Mucosa of stomach (tissue), 1 donor: ENCODE results near the gene UPK1A.

ENCODE experiments used
- H3K27me3 ChIP-seq: one replicate; pipeline ENCODE4 v1.7.0; 2013; ENCODE audit warnings: mild to moderate bottlenecking, low read length; ENCODE audit not compliant: control insufficient read depth, insufficient read depth
- H3K36me3 ChIP-seq: one replicate; pipeline ENCODE4 v1.7.0; 2013; ENCODE audit warnings: low read length; ENCODE audit not compliant: control insufficient read depth, insufficient read depth
- H3K4me1 ChIP-seq: one replicate; pipeline ENCODE4 v1.7.0; 2013; ENCODE audit warnings: mild to moderate bottlenecking, low read length; ENCODE audit not compliant: control insufficient read depth, insufficient read depth
- H3K4me3 ChIP-seq: one replicate; pipeline ENCODE4 v1.7.0; 2013; ENCODE audit warnings: low read length
- H3K9ac ChIP-seq: one replicate; pipeline ENCODE4 v1.7.0; 2013; ENCODE audit warnings: mild to moderate bottlenecking, low read length, moderate library complexity
- H3K9me3 ChIP-seq: one replicate; pipeline ENCODE4 v1.7.0; 2013; ENCODE audit warnings: mild to moderate bottlenecking, low read length, moderate library complexity; ENCODE audit not compliant: control insufficient read depth
- donor health status: Pancreatic carcinoma.

Gene UPK1A

GRCh38 chr19:35702223-35703012, 36.1 kb downstream of the UPK1A start:
- no peaks in the 10 kb centered on the region for H3K36me3 ChIP-seq
- H3K4me3 ChIP-seq: peak overlapping the region; percentile 68
- H3K9ac ChIP-seq: peak overlapping the region; percentile 50
- H3K27me3 ChIP-seq: peaks cover 8% of the 10 kb centered on the region
- peaks cover 4% of the 10 kb centered on the region for H3K4me1 ChIP-seq
- no peaks in the 10 kb centered on the region for H3K9me3 ChIP-seq

- Histone ChIP-seq H3K27me3 (peaks cover 8% of the 10 kb centered on the region), H3K36me3 (no peaks in the 10 kb centered on the region), H3K4me1 (peaks cover 4% of the 10 kb centered on the region), H3K9me3 (no peaks in the 10 kb centered on the region), H3K9ac (no peak overlapping the region), H3K4me3 (no peak overlapping the region)
Observed at GRCh38 chr19:35703343-35703742, 37.0 kb downstream of the UPK1A start.

- Histone ChIP-seq H3K36me3 (no peaks in the 10 kb centered on the region), H3K4me1 (peaks cover 4% of the 10 kb centered on the region), H3K4me3 (no peak within 1 kb of the TSS), H3K9ac (no peak within 1 kb of the TSS), H3K27me3 (peaks cover 8% of the 10 kb centered on the region), H3K9me3 (no peaks in the 10 kb centered on the region)
Observed at GRCh38 chr19:35704218-35704617, 37.9 kb downstream of the UPK1A start, which contains the start of gene ZBTB32. Gene ZBTB32, plus strand, starts transcription at chr19:35704558. Its CDS starts 10,069 bp downstream, at chr19:35714627.

GRCh38 chr19:35708391-35708790, 42.1 kb downstream of the UPK1A start:
- no peaks in the 10 kb centered on the region for H3K4me1 ChIP-seq
- H3K4me3 ChIP-seq: no peak overlapping the region
- no peaks in the 10 kb centered on the region for H3K36me3 ChIP-seq
- H3K9me3 ChIP-seq: no peaks in the 10 kb centered on the region
- peaks cover 14% of the 10 kb centered on the region for H3K27me3 ChIP-seq
- H3K9ac ChIP-seq: no peak overlapping the region

- Histone ChIP-seq H3K27me3 (peaks cover 6% of the 10 kb centered on the region), H3K4me1 (peaks cover 8% of the 10 kb centered on the region), H3K4me3 (no peak overlapping the region), H3K9ac (no peak overlapping the region), H3K9me3 (no peaks in the 10 kb centered on the region), H3K36me3 (no peaks in the 10 kb centered on the region)
Observed at GRCh38 chr19:35710784-35711723, 44.7 kb downstream of the UPK1A start.

GRCh38 chr19:35712567-35713505, 46.5 kb downstream of the UPK1A start:
- peaks cover 6% of the 10 kb centered on the region for H3K27me3 ChIP-seq
- no peak overlapping the region for H3K9ac ChIP-seq
- H3K4me3 ChIP-seq: no peak overlapping the region
- no peaks in the 10 kb centered on the region for H3K9me3 ChIP-seq
- peaks cover 11% of the 10 kb centered on the region for H3K4me1 ChIP-seq
- no peaks in the 10 kb centered on the region for H3K36me3 ChIP-seq

GRCh38 chr19:35713506-35713850, 47.2 kb downstream of the UPK1A start:
- Histone ChIP-seq H3K9ac (no peak overlapping the region), H3K4me3 (no peak overlapping the region), H3K27me3 (peaks cover 6% of the 10 kb centered on the region), H3K9me3 (no peaks in the 10 kb centered on the region), H3K36me3 (no peaks in the 10 kb centered on the region), H3K4me1 (peaks cover 11% of the 10 kb centered on the region)

GRCh38 chr19:35713904-35714495, 47.7 kb downstream of the UPK1A start:
- H3K9ac ChIP-seq: no peak overlapping the region
- H3K9me3 ChIP-seq: no peaks in the 10 kb centered on the region
- H3K4me3 ChIP-seq: no peak overlapping the region
- peaks cover 6% of the 10 kb centered on the region for H3K27me3 ChIP-seq
- H3K36me3 ChIP-seq: no peaks in the 10 kb centered on the region
- peaks cover 15% of the 10 kb centered on the region for H3K4me1 ChIP-seq

- H3K27me3 ChIP-seq: peaks cover 6% of the 10 kb centered on the region
- no peaks in the 10 kb centered on the region for H3K9me3 ChIP-seq
- no peaks in the 10 kb centered on the region for H3K36me3 ChIP-seq
- peaks cover 22% of the 10 kb centered on the region for H3K4me1 ChIP-seq
- H3K4me3 ChIP-seq: no peak overlapping the region
- no peak overlapping the region for H3K9ac ChIP-seq
Observed at GRCh38 chr19:35714601-35715354, 48.5 kb downstream of the UPK1A start.

GRCh38 chr19:35715355-35715809, 49.1 kb downstream of the UPK1A start:
- Histone ChIP-seq H3K9me3 (no peaks in the 10 kb centered on the region), H3K36me3 (no peaks in the 10 kb centered on the region), H3K4me1 (peaks cover 22% of the 10 kb centered on the region), H3K4me3 (no peak overlapping the region), H3K9ac (peak overlapping the region; percentile 76), H3K27me3 (peaks cover 6% of the 10 kb centered on the region)
